IPS-NIHi7 (cell line): ENCODE data around the gene S100A9.
"Not testable (repeated sequence)": the region's sequence is repeated elsewhere in the genome, so short reads cannot be mapped to it uniquely, and the experiment has no call there.

Experiments
- DNase-seq: peaks from one replicate; pipeline ENCODE4 v3.0.0; 2012; ENCODE audit warnings: mixed read lengths; ENCODE audit errors: extremely low spot score

Gene S100A9

DNA sequence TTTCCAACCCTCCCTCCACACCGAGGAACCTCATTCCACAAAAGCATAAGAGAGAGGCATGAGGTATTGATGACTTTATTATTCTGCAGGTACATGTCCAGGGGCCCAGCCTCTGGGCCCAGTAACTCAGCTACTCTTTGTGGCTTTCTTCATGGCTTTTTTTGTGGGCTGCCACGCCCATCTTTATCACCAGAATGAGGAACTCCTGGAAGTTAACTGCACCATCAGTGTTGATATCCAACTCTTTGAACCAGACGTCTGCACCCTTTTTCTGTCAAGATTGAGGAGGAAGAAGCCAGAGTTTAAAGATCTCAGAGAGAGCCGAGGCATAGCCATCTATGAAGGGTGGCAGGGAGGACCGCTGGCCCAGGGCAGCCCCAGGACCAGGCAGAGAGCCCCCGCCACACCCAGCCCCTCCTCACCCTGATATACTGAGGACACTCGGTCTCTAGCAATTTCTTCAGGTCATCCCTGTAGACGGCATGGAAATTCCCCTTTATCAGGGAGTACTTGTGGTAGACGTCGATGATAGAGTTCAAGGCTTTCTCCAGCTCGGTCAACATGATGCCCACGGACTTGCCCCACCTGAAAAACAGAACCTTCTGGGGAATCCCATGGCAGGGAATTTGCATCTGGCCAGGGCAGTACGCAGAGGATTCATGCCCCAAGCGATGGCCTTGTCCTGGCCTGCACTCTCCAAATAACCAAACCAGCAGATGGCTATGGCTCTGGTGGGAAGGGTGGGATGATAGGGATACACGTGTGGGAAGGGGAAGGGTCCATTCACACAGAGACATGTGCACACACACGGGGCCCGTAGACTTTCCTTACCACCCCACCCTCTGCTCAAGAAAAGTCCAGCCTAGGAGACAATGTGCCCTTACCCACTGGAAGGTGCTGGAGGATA, 32.6 kb downstream of the S100A9 start:
- no peak for DNase-seq

DNA sequence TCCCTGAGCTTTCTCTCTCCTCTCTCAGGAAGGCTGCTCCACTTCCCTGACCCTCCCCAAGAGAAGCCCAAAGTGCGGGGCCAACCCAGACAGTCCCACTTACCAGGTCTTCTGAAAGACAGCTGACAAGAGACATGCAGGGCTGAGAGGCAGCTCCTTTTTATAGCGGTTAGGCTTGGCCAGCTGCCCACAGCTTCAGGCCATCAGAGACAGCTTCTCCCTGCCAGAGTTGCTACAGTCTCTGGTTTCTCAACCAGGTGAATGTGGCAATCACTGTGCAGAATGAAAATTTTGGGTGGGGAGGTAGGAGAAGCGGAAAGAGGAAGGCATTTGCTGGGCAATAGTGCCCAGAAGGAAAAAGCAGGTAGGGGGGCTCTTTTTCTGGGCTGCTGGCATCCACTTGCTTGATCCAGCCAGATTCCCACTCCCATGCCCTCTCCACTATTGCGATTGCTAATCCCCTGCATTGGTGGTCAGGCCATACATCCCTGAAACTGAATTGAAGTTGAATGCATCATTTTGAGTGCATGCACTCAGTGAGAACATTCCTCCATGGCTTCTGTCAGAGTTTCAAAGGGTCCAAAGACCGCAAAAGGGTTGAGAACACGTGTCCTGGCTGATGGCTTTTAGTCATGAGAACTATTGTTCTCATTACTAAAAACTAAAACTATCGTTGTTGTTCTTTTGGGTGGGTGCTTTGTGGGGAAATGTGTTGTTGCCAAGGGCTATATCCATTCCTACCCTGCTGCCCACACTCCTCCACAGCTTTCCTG, 33.5 kb downstream of the S100A9 start, which contains the start of gene S100A8:
TSS of gene S100A8 (minus strand) at position 136 of the 773 bp plus-strand sequence. CDS start 538 bp downstream, outside the sequence.
- no peak for DNase-seq

DNA sequence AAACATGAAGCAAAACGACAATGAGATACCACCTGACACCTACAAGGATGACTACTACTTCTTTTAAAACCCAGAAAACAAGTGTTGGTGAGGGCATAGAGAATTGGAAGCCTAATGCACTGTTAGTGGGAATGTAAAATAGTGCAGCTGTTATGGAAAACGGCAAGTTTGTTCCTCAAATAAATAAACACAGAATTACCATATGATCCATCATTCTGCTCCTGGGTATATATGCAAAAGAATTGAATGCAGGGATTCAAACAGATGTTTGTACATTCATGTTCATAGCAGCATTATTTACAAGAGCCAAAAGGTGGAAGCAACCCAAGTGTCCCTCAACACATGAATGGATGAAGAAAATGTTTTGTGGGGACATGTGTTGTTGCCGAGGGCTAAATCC, 34.6 kb downstream of the S100A9 start:
- no peak for DNase-seq

DNA sequence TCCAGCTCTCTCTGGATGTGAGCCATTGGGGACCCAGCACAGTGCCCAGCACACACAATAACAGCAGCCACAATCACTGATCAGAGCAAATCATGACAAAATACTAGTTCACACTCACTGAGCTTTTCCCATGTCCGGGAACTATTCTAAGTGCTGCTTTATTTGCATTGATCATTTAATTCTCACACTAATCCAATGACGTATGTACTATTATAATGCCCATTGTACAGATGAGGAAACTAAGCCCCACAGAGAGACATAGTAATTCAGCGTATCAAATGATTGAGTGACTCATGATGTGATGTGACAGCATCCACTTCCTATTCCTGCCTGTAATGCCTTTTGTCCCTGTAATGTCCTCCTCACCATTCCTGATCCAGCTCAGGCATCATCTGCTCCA, 35.2 kb downstream of the S100A9 start:
- DNase-seq = no peak

DNA sequence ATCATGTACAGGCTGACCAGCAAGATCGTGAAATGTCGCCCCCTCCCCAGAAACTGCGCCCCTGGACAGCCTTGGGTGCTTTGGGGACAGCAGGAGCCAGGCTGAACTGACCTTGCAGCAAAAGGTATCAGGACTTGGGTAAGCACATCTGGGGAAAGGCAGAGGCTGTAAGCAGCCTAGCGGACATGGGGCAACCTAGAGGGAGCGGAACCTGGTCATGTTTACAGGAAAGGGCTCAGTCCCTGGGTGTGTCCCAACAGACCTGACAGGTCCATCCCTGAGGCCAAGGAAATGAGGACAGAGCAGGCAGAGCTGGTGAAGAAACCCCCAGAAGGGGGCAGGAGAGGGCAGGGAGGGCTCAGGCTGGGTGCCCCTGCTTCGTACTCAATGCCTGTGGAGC, 36.3 kb downstream of the S100A9 start:
- peak; percentile 75 for DNase-seq

DNA sequence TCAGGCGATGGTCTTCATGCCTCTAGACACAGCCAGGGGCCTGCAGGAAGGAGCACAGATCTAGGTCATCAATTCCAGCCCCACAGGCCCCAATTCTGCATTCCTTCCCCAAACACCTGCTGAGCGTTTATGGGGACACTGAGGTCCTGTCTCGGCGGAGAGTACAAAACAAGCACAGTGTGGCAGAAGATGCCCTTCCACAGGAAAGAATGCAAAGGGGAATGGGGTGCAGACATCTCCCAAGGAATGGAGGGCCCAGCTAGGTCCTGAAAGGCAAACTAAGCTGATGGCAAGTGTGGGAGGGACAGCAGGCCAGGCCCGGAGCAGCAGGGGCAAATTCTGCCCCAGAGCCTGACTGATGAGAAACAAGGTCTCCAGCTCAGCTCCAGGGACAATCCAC, 36.7 kb downstream of the S100A9 start:
- DNase-seq = peak; percentile 4

DNA sequence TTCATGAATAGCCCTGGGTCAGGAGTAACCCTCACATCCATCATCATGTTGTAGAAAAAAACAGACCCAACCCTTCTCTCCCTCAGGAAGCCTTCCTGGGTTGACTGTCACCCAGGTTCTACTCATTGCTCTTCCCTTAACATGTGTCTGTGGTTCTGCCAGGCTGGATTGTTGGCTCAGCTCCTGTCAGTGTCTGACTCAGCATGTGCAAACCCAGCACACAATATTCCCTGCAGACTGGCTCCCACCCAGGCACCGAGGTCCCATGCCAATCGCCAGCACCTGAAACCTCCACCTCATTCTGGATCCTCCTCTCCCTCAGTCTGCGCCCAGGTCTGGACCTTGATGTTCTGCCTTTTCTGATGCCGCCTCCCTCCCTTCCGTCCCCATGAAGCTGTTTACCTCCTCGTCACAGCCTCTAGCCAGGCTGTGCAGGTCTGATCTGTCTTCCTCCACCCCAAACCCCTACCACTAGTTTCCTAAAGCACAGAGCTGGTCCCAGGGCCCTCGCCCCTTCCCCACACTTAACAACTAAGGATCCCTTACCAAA, 37.6 kb downstream of the S100A9 start:
- peak; percentile 3 for DNase-seq

DNA sequence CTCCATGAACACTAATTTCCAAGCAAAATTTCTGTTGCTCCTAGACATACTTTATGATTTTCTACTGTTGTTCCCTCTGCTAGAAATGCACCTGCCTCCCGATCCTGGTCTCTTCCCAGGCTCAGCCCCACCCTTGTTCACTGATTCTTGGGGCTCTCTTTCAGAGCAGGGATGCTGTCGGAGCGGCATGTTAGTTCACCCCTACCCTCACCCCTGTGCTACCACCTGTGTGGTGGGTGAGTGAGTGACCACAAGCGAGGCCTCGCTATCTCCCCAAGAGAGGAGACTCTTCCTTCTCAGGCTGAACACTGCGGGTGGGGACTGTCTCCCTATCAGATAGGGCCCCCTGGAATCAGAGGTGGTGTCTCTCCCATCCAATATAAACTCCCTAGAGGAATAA, 38.1 kb downstream of the S100A9 start:
- DNase-seq = no peak

DNA sequence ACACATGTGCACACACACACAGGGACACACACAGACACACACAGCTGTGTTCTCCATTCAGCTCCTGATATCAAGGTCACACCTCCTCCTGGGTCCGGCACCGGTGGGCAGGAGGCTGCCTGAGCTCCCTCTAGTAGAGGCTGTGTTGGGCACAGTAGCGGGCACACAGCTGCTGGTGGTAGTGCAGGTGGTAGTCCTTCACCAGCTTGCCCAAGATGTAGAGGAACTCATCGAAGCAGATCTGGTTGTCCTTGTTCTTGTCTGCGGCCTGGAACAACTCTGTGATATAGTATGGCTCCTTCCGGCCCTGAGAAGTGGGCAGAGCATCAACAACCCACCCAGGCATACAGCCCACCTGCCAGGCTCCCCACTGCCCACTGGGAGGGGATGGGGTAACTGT, 38.8 kb downstream of the S100A9 start:
- no peak for DNase-seq

DNA sequence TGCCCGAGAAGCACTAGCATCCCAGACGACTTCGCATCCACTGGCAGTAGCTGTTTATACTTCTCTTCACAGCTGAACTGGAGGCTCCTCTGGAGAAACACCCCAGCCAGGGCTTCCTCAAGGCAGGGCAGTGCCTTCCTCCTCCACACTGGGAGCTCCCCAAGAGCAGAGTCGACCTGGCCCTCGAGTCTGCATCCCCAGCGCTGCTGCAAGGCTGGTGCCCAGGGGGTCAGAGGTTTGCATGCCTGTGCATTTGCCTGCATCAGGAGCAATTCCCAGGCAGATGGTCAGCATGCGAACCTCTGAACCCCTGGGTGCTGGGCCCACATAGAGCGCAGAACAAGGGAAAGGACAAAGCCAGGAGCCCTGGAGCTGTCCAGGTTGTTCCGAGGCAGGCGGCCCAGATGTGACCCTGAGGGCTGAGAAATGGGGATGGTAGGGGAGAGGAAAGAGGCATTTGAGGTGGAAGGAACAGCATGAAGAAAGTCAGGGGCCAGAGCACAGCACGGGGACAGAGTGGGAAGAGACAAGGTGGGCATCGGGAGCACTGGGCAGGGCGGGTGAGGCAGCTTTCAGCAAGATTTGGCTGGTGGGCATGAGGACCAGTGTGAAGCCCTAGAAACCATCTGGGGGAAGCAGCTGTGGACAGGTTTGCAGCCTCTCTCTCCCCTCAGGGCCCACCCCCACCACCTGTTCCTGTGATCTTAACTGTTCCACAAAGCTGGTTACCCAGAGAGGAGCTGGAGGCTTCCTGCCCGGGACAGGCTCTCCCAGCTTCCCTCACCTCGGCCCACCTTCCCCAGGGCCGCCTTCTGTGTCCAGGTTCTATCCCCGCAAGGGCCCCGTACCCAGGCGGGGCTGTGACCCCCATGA, 39.6 kb downstream of the S100A9 start:
- peak; percentile 6 for DNase-seq

DNA sequence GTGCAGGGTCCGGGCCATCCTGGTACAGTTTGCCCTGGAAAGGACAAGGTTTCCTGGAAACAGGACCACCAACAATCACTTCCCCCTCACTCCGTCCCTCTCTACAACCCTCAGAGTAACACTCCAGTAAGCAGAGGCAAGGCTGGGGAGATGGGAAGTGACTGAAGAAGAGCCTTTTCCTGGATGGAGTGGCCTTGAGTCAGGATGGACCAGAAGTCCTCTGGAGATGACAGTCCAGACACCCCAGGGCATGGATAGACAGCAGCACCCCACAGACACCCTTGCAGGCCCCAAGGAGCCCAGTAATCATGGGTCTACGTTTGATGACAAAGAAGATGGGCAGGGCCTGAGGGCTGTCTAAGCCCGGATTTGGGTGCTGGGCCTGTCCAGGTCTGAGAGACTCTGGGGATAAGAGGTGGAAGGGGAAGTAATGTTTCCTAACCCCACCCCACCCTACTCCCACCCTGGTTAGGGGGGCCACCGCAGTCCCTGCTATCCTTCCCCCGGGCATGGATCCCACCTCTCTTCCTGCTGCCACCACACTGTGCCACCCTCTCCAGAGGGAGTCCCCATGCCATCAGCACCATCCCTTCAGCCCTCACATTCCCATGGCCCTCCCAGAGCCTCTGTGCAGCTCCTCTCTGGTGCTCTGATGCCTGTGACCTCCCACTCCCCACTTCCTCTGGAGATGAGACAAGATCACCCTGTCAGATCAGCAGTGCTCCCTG, 40.4 kb downstream of the S100A9 start:
- DNase-seq = peak; percentile 4

DNA sequence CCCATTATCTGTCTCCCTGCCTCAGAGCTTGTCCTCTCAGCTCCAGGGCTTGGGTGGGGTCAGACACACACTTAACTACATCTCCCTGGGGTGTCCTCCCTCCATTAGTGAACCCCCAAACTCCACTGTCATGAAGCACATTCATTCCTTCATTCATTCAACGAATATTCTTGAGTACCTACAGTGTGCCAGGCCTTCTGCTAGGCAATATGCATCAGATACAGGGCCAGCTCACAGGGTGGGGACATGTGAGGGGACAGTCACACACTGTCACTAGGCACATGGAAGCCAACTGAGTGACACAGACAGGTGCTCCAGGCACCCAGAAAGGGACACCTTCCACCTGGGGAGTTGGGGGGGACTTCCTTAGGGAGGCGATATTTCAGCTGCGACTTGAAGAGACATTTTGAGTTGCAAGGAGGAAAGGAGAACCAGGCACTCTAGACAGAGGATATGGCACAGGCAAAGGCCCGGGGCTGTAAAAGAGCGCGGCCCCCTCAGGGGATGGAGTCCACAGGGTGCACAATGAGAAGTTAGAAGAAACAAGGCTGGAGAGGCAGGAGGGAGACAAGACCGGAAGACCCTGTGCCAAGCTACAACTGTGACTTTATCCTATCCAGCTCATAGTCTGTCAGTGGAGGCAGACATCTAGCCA, 41.9 kb downstream of the S100A9 start:
- DNase-seq = no peak

DNA sequence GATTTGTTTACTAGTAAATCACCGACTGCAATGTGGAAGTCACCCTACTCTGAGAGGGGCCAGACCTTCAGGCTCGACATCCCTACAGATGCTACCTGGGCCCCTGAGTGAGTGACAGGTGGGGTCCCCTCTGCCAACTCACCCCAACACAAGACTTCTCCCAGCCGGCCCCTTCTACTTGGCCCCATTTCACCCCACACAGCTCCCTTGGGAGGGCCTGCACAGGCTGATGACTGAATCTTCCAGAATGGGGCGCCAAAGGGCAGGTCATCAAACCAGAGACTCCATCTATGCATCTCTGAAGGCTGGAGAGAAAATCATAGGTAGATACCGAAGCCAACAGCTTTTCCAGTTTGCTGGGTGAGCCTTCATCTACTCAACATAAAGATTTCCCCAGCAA, 42.6 kb downstream of the S100A9 start:
- peak; percentile 35 for DNase-seq

DNA sequence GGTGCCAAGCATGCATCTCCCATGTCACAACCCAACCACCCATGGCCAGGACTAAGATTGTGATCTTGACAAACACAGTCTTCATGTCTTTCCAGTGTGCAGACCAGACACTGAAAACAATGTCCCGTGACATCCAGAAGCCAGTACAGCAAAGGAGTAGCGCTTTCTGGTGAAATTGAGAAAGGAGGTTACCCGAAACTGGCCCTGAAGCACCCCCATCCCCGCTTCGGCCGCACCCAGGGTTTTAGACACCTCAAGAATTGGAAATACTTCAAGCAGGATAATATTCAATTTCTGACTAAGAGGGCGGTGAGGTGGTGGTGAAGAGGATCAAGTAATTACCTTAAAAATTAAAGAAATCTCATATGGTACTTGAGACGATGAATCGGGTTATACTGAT, 43.8 kb downstream of the S100A9 start:
- no peak for DNase-seq

DNA sequence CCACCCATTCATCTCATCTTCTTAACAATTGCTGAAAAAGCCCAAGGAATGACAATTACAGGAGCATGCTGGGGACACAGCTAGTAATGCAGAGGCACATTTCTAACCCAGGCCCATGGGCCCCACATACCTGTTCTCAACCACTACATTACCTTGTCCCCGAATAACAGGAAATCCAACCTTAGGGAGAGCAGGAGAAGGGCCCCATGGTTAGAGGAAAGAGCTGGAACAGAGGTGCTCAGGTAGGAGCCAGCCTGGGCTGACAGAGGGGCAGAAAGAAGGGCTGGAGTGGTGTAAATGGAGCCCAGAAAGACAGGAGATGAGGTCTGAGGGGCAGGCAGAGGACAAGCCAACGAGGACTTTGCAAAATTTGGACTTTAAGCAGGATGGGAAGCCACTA, 44.6 kb downstream of the S100A9 start:
- DNase-seq = no peak

DNA sequence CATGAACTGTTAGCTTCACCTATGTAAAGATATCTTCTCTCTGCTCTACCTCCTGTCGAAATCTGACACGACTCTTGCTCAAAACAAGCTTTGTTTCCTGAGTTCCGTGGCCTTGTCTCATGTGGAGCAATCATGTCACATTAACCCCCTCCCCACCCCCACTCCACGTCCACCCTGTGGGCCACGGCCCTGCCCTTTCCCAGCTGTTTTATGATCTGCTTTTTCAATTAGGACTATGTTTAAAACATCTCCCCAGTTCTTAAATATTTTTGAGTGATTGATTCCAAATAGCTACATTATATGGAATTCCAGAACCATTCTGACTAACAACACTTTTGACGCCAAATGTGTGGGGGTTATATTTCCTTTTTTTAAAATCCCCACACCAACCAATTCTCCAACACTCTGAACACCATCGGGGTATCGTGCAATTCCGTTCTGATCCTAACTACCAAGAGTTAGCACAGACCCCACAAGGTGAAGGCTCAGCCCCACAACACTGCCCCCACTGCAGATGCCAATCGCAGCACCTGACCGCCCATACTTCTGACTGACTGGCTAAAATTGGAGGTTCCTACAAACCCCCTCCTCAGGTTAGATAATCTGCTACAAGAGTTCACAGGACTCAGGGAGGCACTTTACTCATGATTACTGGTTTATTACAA, 45.9 kb downstream of the S100A9 start:
- DNase-seq = no peak

DNA sequence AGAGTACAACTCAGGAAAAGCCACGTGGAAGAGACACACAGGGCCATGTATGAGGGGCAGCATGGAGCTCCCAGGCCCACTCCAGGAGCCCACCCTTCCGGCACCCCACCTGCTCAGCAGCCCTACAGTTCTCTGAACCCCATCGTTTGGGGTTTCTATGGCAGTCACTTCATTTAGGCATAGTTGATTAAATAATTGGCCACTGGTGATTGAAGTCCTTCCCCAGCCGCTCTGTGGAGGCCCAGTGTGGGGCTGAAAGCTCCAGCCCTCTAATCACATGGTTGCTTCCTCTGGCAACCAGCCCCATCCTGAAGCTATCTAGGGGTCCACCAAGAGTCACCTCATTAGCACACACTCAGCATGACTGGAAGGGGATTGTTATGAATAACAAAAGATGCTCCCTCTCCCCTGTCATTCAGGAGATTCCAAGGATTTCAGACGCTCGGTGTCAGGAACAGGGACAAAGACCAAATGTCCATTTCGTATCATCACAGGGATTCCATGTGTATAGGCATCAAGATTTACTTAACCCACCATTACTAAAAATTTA, 46.5 kb downstream of the S100A9 start:
- DNase-seq = no peak

DNA sequence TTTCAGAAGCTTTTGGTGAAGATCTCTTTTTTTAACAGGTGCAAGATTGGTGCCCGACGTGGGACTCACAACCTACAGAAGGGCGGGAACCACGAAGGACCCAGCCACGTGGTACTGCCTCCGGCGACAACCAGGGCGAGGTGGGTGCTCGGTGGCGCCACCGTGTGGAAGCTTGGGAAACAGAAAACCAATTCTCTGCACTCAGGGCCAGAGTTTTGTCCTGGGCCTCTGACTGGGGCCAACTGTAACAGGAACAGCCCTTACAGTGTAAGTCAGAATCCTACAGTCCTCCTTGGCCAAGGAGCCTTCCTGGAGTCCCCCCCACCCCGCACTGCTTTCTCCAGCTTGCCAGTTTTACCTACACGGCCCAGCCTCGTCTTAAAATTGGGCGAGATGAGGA, 47.1 kb downstream of the S100A9 start:
- DNase-seq = peak; percentile 83

DNA sequence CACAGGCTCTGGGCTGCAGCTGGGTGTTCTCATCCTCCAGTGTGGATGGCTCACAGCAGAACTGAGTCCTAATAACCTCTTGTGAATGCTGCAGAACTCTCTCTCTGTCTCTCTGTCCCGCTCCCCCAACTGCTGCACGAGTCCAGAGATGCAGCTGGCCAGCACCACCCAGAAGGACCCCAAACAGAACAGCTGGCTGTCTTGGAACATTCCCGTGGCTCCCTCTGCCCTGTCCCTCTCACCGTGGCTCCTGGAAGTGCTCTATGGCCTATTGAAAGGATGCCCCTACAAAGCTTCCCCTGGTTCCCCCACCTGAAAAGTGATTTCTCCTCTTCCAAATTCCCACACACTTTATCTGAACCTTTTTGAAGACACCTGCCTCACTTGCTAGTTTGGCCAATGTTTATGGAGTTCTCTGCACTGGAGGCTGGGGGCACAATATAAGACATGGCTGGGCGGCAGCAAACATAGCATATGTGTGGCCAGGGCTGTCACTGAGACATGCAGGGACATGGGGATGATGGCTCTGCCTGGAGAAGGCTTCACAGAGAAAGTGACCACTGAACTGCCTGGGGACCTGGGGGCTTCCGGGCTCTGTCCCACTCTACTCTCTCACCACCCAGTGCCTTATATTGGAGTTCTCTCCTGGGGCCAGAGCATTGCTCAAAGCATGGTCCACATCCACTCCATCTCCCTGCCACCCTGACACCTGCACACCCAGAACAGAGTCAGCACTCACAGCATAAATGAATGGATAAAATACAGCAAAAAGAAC, 48.4 kb downstream of the S100A9 start:
- not testable (repeated sequence) for DNase-seq
